Endometrial microvascular endothelial cells (primary cell): Measurements from ENCODE around the gene GLTP. TPM values are rescaled to one million over a fixed set of nuclear protein-coding genes. Genes with fewer than 3 reads are reported as not detected.
"Not testable (repeated sequence)": the region's sequence is repeated elsewhere in the genome, so short reads cannot be mapped to it uniquely, and the experiment has no call there.

ENCODE experiments used
- in situ Hi-C: cut with HindIII; loops from 2 replicates; pipeline ENCODE4 v1.10.0; 2017; ENCODE audit warnings: low sequenced_read_pairs, low pct_unique_long_range_greater_than_20kb; ENCODE audit errors: inconsistent ontology term
- total RNA-seq: library from RNA; depleted of rRNA; stranded (reverse); fragments of >200 nt; gene quantifications from one replicate; pipeline ENCODE4 v1.2.3, GENCODE V29; 2015; ENCODE audit errors: inconsistent ontology term

GLTP gene, protein sequence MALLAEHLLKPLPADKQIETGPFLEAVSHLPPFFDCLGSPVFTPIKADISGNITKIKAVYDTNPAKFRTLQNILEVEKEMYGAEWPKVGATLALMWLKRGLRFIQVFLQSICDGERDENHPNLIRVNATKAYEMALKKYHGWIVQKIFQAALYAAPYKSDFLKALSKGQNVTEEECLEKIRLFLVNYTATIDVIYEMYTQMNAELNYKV
- 93.0 TPM for total RNA-seq

DNA sequence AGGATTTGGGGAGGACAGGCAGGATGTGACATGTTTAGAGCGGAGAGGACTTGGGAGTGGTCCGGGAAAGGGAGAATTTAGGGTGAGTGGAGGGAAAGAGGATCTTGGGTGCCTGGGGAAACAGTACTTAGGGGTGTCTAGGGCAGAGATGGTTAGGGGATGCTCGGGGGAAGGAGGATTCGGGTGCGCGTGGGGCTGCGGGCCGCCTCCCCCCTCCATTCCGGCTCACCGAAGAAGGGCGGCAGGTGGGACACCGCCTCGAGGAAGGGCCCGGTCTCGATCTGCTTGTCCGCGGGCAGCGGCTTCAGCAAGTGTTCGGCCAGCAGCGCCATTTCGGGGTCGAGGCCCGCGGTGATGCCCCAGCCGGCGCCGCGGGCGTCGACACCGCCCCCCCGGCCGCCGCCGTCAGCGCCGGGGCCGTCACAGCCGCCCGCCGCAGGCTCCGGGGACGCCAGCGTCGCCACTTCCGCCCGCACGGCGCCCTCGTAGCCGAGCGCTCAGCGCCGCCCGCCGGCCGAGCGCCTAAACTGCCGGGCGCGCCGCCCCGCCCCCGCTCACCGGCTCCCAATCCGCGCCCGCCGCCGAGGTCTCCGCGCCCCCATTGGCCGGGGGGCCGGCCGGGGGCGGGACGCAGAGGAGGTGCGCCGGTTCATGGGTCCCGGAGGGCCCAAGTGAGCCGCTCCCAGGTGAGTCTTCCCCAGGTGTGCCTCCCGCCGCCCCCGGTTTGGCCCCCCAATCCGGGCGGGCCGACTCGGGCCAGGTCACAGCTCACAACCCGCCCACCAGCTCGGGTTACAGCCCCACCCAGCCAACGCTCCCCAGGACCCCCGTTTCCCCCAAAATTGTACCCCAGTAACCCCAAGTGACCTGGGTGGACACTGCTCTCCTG, at the start of gene GLTP:
Gene GLTP (minus strand): TSS at position 499 of the 889 bp plus-strand sequence. CDS start 167 bp downstream, at position 332.
- in situ Hi-C loops: no loop called here

DNA sequence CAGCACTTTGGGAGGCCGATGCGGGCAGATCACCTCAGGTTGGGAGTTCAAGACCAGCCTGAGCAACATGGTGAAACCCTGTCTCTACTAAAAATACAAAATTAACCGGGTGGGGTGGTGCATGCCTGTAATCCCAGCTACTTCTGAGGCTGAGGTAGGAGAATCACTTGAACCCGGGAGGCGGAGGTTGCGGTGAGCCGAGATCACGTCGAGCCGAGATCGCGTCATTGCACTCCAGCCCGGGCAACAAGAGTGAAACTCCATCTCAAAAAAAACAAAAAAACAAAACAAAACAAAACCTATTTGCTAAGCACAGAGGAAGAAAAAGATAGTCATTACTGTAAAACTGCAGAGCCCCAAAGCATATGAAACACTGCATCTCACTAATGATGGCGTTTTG, 49.0 kb upstream of the GLTP start:
- in situ Hi-C loops: not testable (repeated sequence)

DNA sequence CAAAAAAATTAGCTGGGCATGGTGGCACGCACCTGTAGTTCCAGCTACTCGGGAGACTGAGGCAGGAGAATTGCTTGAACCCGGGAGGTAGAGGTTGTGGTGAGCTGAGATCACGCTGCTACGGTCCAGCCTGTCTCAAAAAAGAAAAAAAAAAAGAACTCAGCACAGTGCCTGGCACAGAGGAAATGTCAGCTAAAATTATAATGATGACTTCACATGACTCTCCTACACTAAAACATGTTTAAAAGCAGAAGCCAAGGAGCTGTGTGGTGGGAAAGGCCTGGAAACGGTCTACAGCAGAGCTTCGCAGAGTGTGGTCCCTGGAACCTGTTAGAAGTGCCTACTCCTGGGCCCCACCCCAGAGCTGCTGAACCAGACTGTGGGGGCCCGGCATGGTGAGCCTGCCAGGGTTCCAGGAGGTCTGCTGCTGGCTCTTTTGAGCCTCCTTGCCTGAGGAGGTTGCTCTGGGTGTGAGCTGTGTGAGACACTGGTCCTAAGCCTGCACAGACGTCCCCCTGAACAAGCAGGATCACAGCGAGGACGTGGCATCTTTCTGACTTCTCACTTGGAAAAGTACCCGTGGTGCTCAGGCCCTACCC, 47.8 kb upstream of the GLTP start:
- in situ Hi-C loops: no loop called here

DNA sequence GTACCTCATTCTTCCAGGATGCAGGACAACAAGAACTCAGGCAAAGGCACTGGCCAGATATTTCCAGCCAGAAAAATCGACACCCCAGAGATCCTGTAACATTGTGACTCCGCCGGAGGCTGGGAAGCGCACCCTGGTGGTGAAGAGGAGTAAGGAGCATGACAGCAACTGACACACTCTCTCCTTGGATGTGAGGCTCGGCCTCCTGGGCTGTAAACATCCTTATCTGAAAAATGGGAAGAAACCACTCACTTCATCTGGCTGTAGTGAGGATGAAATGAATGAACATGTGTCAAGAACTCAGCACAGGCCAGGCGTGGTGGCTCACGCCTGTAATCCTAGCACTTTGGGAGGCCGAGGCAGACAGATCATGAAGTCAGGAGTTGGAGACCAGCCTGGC, 47.3 kb upstream of the GLTP start:
- in situ Hi-C loops: no loop called here

DNA sequence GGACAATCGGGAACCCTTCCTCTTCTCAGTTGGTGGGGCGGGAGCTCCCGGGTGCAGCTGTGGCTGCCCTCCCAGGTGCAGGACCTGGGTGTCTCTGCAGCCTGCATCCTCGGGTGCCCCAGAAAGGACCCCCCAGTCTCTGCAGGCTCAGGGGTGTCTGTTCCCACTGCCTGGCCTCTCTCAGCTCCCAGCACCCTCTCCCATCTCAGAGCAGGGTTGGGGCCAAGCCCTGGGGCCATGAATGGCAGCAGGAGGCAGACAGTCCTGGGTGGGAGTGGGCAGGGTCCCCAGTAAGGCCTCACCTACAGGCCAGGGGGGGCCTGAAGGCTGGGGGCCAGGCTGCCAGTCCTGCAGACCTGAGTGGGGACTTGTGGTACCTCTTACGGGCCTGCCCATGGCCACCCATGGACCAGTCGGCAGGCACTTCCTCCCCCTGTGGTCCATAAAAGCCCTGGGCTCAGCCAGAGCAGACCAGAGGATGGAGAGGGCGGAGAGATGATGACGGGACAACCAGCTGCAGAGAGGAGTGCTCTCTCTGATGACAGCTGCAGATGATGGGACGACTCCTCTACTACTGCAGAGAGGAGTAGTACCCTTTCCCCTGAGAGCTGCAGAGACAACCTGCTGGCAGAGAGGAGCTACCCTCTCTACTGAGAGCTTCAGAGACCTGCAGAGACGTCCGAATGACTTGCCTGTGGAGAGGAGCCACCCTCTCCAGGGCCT, 46.3 kb upstream of the GLTP start:
- in situ Hi-C loops: no loop called here

DNA sequence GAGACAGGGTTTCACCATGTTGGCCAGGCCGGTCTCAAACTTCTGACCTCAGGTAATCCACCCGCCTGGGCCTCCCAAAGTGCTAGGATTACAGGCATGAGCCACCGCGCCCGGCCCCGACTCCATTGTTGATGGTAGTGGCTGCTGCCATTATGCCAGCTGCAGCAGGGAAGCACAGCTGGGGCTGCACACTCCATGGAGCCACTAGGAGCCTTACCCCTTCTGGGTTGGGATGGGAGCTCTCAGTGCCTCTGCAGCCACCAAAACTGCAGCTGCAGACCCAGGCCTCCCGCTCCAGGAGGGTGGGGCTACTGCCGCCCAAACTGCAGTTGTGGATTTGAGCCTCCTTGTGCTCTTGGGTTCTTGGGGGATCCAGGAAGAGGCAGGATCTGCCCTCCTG, 45.7 kb upstream of the GLTP start:
- in situ Hi-C loops: no loop called here

DNA sequence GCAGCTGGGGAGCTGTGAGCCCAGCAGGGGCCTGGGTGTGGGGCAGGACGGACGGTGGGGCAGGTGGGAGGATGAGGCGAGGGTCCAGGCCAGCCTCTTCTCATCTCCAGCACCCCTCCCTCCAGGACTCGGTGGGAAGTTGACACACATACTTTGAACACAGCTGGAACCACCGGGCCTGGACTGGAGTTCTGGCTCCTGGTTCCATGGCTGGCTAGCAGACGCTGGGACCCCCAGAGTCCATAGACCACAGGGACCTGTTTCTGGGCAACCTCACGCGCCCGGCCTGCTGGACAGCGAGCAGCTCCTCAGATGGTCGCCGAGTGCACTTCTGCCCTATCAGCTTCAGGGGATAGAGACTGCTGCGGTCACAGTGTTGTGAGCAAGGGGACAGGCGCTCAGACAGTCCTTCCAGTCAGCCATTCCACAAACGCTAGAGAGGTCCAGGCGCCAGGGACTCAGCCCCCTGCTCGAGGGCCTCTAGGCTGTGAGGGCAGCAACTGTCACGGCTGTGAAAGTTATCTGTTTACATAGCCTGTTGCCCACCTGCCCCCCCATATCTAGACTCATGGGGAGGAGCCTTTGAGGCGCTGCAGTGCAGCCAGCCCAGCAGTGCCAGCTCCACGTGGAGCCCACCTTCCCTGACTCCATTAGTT, 45.0 kb upstream of the GLTP start:
- in situ Hi-C loops: no loop called here

DNA sequence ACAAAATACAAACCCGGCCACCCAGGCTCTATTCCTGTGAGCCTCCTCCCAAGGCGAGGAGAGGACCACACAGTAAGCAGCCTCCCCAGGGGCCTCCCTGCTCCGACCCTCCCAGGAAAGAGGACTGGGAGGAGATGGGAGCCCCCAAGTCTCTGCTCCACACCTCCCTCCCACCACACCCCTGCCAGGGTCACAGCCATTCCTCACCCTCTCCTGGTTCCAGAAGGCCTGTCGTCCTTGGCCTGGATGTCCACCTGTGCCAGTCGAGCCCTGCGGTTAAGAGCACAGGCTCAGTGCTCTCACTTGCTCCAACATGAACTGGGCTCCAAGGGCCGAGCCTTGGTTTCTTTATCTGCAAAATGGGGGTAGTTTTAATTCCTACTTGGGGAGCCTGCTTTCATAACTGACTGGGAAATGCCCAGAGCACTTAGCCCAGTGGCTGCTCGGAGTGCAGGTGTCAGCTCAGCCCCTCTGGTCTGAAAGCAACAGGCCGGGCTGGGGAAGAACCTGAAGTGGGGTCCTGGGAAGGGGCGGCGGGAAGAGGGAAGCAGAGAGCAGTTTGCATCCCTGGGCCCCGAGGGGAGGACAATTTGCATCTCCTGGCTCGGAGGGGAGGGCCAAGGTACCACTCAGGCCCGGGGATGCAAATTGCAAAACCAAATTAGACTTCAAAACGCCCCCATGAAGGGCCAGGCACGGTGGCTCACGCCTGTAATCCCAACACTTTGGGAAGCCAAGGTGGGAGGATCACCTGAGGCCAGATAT, 43.3 kb upstream of the GLTP start:
- in situ Hi-C loops: no loop called here

DNA sequence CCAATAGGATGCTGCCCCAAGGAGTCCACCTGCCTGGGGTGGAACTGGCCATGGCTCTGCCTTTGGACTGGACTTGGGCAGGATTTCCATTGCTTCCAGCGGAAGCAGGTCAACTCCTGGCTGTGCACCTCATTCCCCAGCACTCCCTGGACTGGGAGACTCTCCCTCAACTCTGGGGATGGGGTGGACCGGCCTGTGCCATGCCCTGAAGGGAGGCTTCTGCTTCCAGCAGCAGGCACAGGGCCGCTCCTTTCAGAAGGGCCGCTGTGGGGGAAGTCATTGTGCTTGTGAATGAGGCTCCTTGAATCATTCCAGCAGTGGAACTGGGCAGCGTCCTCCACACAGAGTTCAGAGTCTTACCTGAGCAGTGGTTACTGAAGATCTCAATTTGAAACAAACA, 42.7 kb upstream of the GLTP start:
- in situ Hi-C loops: no loop called here

DNA sequence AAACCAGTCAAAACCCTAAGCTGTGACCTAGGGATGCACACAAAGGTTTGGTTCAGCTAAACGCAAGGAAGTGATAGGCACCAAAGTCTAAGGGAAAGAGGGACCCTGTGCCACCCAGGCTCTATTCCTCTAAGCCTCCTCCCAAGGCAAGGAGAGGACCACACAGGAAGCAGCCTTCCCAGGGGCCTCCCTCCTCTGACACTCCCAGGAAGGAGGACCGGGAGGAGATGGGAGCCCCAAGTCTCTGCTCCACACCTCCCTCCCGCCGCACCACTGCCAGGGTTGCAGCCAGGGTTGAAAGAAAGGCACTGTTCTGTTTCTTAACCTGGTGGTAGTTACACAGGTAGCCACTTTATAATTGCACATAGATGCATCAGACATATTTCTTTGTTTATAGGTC, 41.6 kb upstream of the GLTP start:
- in situ Hi-C loops: no loop called here

DNA sequence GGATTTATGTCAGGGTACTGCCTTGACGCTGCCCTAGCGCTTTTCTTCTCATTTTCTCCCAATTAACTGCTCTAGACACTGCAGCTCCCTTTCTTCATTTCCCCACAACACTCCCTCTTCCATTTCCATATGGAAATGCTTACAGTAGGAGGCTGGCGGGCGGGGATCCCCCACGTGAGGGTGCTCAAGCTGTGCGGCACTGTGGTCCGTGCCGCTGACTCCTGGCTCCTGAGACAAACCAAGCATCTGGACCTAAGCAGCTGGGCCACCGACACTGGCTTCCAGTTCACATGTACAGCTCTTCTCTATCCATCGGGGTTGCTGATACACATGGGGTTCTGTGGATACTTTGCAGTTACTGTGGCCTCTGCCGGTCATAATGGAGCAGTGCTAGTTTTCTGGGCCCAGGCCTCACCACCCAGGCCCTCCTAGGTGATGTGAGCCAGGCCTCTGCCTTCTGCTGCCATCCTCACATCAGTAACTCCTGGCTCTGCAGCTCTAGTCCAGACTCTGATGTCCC, 40.0 kb upstream of the GLTP start:
- in situ Hi-C loops: no loop called here

DNA sequence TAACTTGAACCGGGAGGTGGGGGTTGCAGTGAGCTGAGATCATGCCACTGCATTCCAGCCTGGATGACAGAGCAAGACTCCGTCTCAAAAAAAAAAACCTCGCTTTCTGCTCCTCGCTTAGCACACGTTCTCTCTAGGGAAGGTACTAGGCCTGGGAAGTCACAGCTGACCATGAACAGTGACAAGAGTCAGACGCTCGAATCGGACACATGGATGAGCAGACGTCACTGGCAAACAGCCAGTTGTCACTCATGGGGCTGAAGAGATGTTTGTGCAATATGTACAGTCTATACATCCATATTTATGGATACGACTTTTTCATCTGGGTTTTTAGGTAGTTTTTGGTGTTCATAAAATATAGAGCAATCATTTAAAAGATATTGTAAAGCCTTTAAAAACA, 39.1 kb upstream of the GLTP start:
- in situ Hi-C loops: no loop called here

DNA sequence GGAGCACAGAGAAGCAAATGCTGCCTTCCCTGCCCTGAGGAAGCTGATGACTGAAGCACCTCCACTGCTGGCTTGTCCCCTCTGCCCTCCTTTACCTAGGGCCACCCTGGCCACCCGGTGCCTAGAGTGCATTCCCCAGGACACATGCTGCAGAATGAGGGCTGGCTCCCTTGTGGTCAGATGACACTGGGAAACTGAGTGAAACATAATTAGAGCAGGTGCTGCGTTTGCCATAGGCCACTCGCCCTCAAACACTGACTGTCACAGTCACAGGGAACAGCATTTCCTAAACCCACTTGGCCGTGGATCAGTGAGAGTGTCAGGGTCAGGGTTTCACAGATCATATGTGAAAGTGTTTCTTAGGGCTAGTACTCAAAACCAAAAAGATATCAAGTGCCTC, 35.7 kb upstream of the GLTP start:
- in situ Hi-C loops: no loop called here

DNA sequence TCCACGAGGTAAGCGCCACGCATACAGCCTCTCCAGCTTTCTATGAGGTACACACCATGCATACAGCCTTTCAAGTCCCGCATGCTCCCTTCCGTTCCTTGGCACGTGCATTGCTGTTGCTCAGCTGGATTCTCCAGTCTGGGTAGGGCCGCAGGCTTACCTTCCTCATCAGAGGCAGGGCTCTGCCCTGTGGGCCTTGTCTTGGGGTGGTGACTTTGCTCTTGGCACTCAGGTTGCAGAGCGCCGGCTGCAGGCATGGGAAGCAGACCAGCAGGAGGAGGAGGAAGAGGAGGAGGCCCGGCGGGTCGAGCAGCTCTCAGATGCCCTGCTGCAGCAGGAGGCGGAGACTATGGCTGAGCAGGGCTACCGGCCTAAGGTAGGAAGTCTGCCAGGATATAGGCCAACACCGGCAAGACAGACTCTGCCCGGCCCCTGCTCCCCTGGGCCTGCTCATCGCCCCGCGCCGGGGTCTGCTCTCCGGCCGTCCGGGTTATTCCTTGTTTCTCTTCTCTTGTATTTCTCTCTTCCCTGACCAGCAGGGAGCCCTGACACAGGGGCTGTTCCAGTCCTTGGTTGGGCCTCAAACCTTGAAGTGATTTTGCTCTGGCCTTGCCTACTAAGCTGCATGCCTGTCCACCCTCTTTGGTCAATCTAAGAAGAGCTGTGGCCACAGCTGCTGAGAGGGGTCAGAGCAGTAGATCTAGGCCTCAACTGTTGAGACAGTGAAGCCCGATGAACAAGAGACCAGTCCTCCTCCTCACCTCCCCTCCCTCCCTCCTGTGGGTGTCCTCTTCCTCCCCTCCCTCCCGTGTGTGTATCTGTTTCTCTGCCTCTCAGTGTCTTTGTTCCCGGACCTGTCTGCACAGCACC, 35.1 kb upstream of the GLTP start:
- in situ Hi-C loops: no loop called here

DNA sequence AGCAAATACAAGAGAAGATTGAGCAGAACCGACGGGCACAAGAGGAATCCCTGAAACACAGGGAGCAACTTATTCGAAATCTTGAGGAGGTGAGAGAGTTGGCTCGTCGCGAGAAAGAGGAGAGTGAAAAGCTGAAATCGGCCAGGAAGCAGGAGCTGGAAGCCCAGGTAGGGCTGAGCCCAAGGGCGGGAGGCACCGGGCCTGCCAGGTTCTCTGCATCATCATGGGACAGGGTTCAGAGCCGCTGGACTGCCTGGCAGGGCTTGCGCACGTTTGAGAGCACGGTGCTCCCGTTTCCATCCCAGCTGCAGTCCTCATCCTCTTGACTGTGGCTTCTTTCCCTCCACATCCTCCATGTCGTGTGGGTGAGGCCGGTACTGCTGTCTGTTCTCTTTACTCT, 34.1 kb upstream of the GLTP start:
- in situ Hi-C loops: no loop called here

DNA sequence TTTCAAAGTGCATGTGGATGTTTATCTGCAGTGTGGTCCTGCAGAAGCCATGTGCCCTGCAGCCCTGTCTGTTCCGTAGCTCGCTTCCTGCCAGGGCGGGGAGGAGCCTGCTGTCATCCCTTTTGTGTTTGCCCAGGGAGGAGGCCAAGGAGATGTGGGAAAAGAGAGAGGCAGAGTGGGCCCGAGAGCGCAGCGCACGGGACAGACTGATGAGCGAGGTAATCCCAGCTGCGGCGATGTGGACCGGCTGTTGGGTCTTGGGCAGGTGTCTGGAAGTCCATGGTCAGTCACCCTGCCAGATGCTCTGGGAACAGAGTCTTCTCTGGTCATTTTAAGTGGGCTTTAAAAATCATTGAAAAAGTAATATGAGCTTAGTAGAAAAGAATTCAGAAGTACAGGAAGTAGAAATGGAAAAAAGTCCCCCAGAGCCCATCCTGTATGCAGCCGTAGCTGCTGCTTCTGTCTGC, 32.5 kb upstream of the GLTP start:
- in situ Hi-C loops: no loop called here

DNA sequence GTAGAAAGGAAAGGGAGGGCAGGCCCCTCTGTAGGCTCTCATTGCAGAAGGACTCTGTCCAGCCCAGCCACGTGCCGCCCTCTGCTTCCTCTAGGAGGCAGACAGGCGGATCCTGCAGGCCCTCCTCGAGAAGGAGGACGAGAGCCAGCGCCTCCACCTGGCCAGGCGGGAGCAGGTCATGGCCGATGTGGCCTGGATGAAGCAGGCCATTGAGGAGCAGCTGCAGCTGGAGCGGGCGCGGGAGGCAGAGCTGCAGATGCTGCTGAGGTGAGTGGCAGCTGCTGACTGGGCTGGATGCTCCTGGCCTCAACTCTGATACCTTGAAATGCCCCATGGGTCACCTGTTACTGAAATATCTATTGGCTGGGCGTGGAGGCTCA, 30.6 kb upstream of the GLTP start:
- in situ Hi-C loops: no loop called here
